Activated T-cell treated with anti-CD3 and anti-CD28 coated beads, Interleukin-2, amount 50 U/mL, for 4 hours (primary cell): ENCODE results near the gene DENND1C. TPM values are rescaled to one million over a fixed set of nuclear protein-coding genes. Genes with fewer than 3 reads are reported as not detected.
"Not testable (repeated sequence)": the region's sequence is repeated elsewhere in the genome, so short reads cannot be mapped to it uniquely, and the experiment has no call there.

Experiments
- ATAC-seq, 2 donors: fragments of 200-7000 bp; cut with Tn5 transposase; one replicate each; pipeline ENCODE4 v1.10.0; 2021
- DNase-seq: peaks from one replicate; pipeline ENCODE4 v3.0.0-alpha.2; 2020
- H3K27me3 Mint-ChIP-seq: one replicate; pipeline ENCODE4 v1.8.0; 2021; ENCODE audit warnings: low read depth, mixed read lengths
- H3K36me3 Mint-ChIP-seq: one replicate; pipeline ENCODE4 v1.8.0; 2022; ENCODE audit warnings: mixed read lengths; ENCODE audit not compliant: insufficient read depth
- H3K4me1 Mint-ChIP-seq: one replicate; pipeline ENCODE4 v1.8.0; 2021; ENCODE audit warnings: low read depth, mixed read lengths
- H3K4me3 Mint-ChIP-seq: one replicate; pipeline ENCODE4 v1.8.0; 2021; ENCODE audit warnings: mild to moderate bottlenecking, moderate library complexity, mixed read lengths
- H3K9me3 Mint-ChIP-seq: one replicate; pipeline ENCODE4 v1.8.0; 2021; ENCODE audit warnings: mixed read lengths
- total RNA-seq, 3 donors: library from RNA; stranded (reverse); gene quantifications; one replicate each; pipeline ENCODE4 v1.2.1, GENCODE V29; 2021

DENND1C gene
- total RNA-seq, 3 donors from 2014 or later = 50.9 to 59.1 (median 55.8) TPM

GRCh38 chr19:6516659-6517291, 35.2 kb upstream of the DENND1C start:
- peaks cover 30% of the 10 kb centered on the region for H3K4me1 Mint-ChIP-seq
- H3K27me3 Mint-ChIP-seq = no peaks in the 10 kb centered on the region
- DNase-seq (peak; percentile 93), ATAC-seq (peak; percentile 91 to 94)
- H3K36me3 Mint-ChIP-seq = no peaks in the 10 kb centered on the region
- peak overlapping the region; percentile 89 for H3K4me3 Mint-ChIP-seq
- H3K9me3 Mint-ChIP-seq = no peaks in the 10 kb centered on the region

GRCh38 chr19:6516018-6516658, 34.6 kb upstream of the DENND1C start:
- ATAC-seq = peak; percentile 78
- Mint-ChIP-seq H3K36me3 (no peaks in the 10 kb centered on the region), H3K27me3 (no peaks in the 10 kb centered on the region), H3K4me1 (peaks cover 29% of the 10 kb centered on the region), H3K4me3 (peak overlapping the region; percentile 89), H3K9me3 (no peaks in the 10 kb centered on the region)
- DNase-seq = peak; percentile 44

GRCh38 chr19:6514926-6515544, 33.4 kb upstream of the DENND1C start:
- DNase-seq (no peak), ATAC-seq (no peak)
- peak overlapping the region; percentile 49 for H3K4me3 Mint-ChIP-seq
- H3K9me3 Mint-ChIP-seq = no peaks in the 10 kb centered on the region
- H3K4me1 Mint-ChIP-seq = peaks cover 29% of the 10 kb centered on the region
- no peaks in the 10 kb centered on the region for H3K36me3 Mint-ChIP-seq
- H3K27me3 Mint-ChIP-seq = no peaks in the 10 kb centered on the region

- no peaks in the 10 kb centered on the region for H3K27me3 Mint-ChIP-seq
- no peak overlapping the region for H3K4me3 Mint-ChIP-seq
- peaks cover 26% of the 10 kb centered on the region for H3K4me1 Mint-ChIP-seq
- no peaks in the 10 kb centered on the region for H3K9me3 Mint-ChIP-seq
- ATAC-seq = no peak
- H3K36me3 Mint-ChIP-seq = no peaks in the 10 kb centered on the region
- no peak for DNase-seq
Observed at GRCh38 chr19:6514089-6514488, 32.5 kb upstream of the DENND1C start.

- DNase-seq = no peak
- no peak for ATAC-seq
- H3K27me3 Mint-ChIP-seq = no peaks in the 10 kb centered on the region
- H3K9me3 Mint-ChIP-seq = no peaks in the 10 kb centered on the region
- H3K4me3 Mint-ChIP-seq = no peak overlapping the region
- no peaks in the 10 kb centered on the region for H3K4me1 Mint-ChIP-seq
- no peaks in the 10 kb centered on the region for H3K36me3 Mint-ChIP-seq
Observed at GRCh38 chr19:6510618-6511017, 29.0 kb upstream of the DENND1C start.

GRCh38 chr19:6509118-6509971, 27.8 kb upstream of the DENND1C start:
- Mint-ChIP-seq H3K27me3 (no peaks in the 10 kb centered on the region), H3K4me3 (no peak overlapping the region), H3K36me3 (no peaks in the 10 kb centered on the region), H3K9me3 (no peaks in the 10 kb centered on the region), H3K4me1 (peaks cover 6% of the 10 kb centered on the region)
- ATAC-seq = no peak
- DNase-seq = no peak

- H3K4me1 Mint-ChIP-seq, ATAC-seq, DNase-seq, H3K36me3 Mint-ChIP-seq, H3K4me3 Mint-ChIP-seq, H3K9me3 Mint-ChIP-seq, H3K27me3 Mint-ChIP-seq: not testable (repeated sequence)
Observed at GRCh38 chr19:6508028-6508771, 26.6 kb upstream of the DENND1C start.

GRCh38 chr19:6503407-6504201, 22.0 kb upstream of the DENND1C start:
- DNase-seq = no peak
- Mint-ChIP-seq H3K4me3 (no peak overlapping the region), H3K4me1 (peaks cover 16% of the 10 kb centered on the region), H3K9me3 (no peaks in the 10 kb centered on the region), H3K36me3 (no peaks in the 10 kb centered on the region), H3K27me3 (peaks cover 8% of the 10 kb centered on the region)
- ATAC-seq = no peak

- peak; percentile 76 to 78 for ATAC-seq
- Mint-ChIP-seq H3K9me3 (no peaks in the 10 kb centered on the region), H3K27me3 (peaks cover 8% of the 10 kb centered on the region), H3K36me3 (no peaks in the 10 kb centered on the region), H3K4me3 (peak within 1 kb of the TSS; percentile 82), H3K4me1 (peaks cover 16% of the 10 kb centered on the region)
- peak; percentile 29 for DNase-seq
Observed at GRCh38 chr19:6501740-6502648, 20.4 kb upstream of the DENND1C start, which contains the start of gene TUBB4A. TSS of gene TUBB4A (minus strand) at chr19:6502309. CDS start at chr19:6502212, 97 bp downstream.

GRCh38 chr19:6500837-6501739, 19.5 kb upstream of the DENND1C start:
- H3K36me3 Mint-ChIP-seq = no peaks in the 10 kb centered on the region
- H3K4me3 Mint-ChIP-seq = peak overlapping the region; percentile 82
- H3K27me3 Mint-ChIP-seq = peaks cover 8% of the 10 kb centered on the region
- no peaks in the 10 kb centered on the region for H3K9me3 Mint-ChIP-seq
- H3K4me1 Mint-ChIP-seq = peaks cover 16% of the 10 kb centered on the region
- ATAC-seq (no peak), DNase-seq (no peak)

- Mint-ChIP-seq H3K27me3 (peaks cover 8% of the 10 kb centered on the region), H3K36me3 (peaks cover 3% of the 10 kb centered on the region), H3K4me3 (no peak overlapping the region), H3K4me1 (peaks cover 10% of the 10 kb centered on the region), H3K9me3 (no peaks in the 10 kb centered on the region)
- ATAC-seq (no peak), DNase-seq (no peak)
Observed at GRCh38 chr19:6499052-6499790, 17.6 kb upstream of the DENND1C start.
